GM12865 (cell line): ENCODE results near the gene ST3GAL4.
"Not testable (repeated sequence)": the region's sequence is repeated elsewhere in the genome, so short reads cannot be mapped to it uniquely, and the experiment has no call there.

Experiments used
- DNase-seq: peaks from one replicate; pipeline ENCODE4 v3.0.0; 2010; ENCODE audit warnings: low read depth
- H3K4me3 ChIP-seq: 2 replicates; pipeline ENCODE4 v1.5.1; 2011; ENCODE audit warnings: mild to moderate bottlenecking, low read depth, low read length, control low read depth
- TF ChIP-seq, protein P1 (sequence below): IDR thresholded peaks from 2 replicates; pipeline ENCODE4 v1.5.1; 2011; ENCODE audit warnings: low read length, control low read depth, low read depth, inconsistent platforms; ENCODE audit not compliant: insufficient read depth; ENCODE audit errors: missing control alignments

Gene ST3GAL4, protein sequence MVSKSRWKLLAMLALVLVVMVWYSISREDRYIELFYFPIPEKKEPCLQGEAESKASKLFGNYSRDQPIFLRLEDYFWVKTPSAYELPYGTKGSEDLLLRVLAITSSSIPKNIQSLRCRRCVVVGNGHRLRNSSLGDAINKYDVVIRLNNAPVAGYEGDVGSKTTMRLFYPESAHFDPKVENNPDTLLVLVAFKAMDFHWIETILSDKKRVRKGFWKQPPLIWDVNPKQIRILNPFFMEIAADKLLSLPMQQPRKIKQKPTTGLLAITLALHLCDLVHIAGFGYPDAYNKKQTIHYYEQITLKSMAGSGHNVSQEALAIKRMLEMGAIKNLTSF

DNA sequence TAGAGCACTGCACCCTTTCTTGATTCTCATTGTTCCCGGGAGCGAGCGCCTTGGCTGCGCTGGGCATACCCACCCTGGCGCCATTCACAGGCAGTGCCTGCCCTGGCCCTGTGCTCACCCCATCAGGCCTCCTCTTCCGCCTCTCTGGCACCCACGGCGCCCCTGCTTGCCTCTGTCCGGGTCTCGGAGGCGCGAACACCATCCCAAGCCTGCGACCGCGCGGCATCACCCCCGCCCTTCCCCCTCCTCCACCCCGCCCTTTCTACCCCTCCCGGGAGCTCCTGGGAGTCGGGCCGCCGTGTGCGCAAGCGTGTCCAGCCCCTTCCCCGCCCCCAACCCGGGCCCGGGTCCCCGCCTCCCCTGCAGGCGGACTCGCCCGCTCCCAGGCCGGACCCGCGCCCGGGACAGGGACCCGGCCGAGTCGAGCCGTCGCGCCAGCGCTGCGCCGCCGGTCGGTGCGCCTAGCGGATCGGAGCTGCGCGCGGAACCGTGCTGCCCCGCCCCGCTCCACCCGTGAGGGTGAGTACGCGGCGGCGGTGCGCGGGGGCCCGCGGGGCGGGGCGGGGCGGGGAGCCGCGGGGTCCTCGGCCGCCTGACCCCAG lies at the start of gene ST3GAL4:
ST3GAL4 (plus strand) TSS at position 363 of the 602 bp plus-strand sequence. CDS start 50,470 bp downstream, outside the sequence.
- peak within 1 kb of the TSS; percentile 62 for H3K4me3 ChIP-seq
- DNase-seq, result peak; percentile 82
- TF ChIP-seq, protein P1, sequence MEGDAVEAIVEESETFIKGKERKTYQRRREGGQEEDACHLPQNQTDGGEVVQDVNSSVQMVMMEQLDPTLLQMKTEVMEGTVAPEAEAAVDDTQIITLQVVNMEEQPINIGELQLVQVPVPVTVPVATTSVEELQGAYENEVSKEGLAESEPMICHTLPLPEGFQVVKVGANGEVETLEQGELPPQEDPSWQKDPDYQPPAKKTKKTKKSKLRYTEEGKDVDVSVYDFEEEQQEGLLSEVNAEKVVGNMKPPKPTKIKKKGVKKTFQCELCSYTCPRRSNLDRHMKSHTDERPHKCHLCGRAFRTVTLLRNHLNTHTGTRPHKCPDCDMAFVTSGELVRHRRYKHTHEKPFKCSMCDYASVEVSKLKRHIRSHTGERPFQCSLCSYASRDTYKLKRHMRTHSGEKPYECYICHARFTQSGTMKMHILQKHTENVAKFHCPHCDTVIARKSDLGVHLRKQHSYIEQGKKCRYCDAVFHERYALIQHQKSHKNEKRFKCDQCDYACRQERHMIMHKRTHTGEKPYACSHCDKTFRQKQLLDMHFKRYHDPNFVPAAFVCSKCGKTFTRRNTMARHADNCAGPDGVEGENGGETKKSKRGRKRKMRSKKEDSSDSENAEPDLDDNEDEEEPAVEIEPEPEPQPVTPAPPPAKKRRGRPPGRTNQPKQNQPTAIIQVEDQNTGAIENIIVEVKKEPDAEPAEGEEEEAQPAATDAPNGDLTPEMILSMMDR, result no peak

DNA sequence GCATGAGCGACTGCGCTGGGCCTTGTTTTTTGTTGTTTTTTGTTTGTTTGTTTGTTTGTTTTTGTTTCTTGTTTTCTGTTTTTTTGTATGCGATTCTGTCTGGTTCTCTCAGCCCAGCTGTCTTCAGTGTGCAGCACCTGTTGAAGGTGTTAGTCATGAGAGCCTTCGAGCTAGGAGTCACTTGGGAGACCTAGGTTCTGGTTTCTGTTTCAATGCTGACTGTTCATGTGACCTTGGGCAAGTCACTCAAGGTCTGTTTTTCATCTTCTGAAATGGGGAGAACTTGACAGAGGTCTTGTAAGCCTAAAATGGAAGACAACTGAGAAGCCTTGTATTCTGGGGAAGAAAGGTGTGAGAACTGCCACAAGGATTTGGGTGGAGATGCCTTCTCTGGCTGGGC lies 49.8 kb upstream of the ST3GAL4 start:
- DNase-seq, result peak; percentile 90
- TF ChIP-seq, protein P1, result no peak
- no peak overlapping the region for H3K4me3 ChIP-seq

DNA sequence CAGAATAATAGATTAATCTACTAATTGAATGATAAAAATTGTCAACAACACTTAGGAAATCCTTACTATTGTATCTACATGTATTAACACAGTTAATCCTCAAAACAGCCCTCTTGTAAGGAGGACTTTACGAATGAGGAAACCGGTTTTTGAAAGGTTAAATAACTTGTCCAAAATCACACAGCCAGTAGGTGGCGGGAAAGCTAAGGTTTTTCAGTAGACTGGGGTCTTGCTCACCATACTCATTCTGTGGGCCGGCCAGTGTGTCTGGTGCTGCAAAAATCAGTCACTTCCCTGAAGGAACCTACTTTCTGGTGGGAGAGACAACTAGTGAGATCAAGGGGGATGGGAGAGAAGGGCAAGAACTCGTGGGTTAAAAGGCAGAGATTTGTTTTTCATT lies 47.8 kb upstream of the ST3GAL4 start:
- H3K4me3 ChIP-seq, result no peak overlapping the region
- peak; percentile 61 for DNase-seq

DNA sequence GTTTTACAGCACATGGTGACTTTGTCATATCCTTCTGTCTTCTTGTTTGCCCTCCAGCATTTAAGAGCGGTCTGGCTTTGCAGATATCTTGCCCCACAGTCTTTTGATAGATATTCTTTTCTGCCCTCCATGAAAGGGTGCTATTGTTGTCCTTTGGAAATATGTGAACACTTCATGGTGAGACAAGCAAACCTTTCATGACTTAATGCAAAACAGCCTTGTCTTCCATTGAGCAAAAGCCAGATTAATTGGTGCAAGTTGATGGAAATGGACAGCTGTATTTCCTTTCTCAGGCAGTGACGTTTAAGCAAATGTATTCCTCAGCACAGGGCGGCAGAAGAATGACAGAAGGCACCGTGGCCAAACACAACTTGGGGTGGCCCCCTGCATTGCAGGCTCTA lies 47.2 kb upstream of the ST3GAL4 start:
- no peak overlapping the region for H3K4me3 ChIP-seq
- TF ChIP-seq, protein P1, result no peak
- DNase-seq, result no peak

More for the DNA sequence above, 47.8 kb upstream of the ST3GAL4 start:
- TF ChIP-seq, protein P1, result peak; percentile 38

DNA sequence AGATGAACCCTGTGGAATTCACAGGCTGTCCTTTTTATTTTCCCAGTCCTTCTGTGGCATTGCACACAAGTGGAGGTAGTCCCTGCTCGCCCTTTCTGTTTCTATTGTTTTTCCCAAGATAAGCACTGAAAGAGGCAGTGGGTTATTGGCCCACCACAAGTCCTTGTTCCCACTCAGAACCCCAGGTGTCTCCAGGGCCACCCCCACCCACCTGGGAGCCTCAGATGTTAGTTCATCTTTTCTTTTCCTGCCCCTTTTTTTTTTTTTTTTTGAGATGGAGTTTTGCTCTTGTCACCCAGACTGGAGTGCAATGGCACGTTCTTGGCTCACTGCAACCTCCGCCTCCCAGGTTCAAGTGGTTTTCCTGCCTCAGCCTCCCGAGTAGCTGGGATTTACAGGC lies 46.7 kb upstream of the ST3GAL4 start:
- not testable (repeated sequence) for DNase-seq, H3K4me3 ChIP-seq

DNA sequence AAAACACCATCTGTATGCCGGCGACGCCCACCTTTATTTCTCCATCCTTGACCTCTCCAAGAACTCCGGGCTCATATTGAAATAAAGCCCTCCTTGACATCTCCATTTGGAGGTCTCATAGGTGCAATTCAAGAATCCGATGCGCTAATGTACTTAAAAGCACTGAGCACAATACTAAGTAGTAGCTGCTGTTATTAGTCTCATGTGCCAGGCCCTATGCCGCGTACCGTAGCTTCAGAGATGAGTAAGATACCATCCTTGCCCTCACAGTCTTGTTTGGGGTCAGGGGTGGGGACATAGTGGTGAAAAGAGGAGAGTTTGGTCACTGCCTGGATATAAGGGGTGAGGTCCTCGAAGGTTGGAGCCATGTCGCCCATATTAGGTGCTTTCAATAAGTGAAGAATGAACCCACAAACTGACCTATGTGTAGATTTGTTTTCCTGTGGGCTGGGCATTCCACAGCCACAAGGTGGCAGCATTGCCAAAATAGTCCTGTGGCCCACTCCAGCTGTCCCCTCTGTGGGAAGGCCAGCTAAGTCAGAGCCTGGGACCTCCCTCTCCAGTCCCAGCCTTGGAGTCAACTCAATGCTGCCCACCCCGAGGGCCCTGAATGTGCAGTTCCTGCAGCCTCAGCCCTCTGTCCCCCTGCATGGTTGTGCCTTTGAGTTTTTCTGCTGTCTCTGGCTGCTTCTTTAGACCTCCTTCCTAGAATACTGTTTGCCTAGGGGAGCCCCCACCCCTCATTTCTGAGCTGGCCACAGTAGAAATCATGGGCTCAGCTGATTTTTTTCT lies 45.1 kb upstream of the ST3GAL4 start:
- H3K4me3 ChIP-seq, result no peak overlapping the region
- DNase-seq, result peak; percentile 83

DNA sequence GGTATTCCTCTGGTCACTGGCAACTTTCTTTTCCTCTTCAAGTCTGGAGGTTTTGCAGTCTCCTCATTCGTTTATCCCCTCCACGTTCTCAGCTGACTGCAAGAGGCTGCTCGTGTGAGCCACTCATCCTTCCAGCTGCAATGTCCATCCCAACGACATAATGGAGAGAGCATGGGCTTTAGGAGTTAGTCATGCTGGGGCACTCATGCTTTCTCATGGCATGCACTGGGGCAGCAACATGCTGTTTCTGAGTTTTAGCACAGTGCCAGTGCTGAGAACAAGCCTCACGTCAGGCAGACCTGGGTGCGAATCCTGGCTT lies 44.5 kb upstream of the ST3GAL4 start:
- TF ChIP-seq, protein P1, result no peak
- H3K4me3 ChIP-seq, result no peak overlapping the region
- DNase-seq, result no peak

More for the DNA sequence above, 45.1 kb upstream of the ST3GAL4 start:
- TF ChIP-seq, protein P1, result peak; percentile 84
